22Rv1 (cell line): Measurements from ENCODE around the gene IQSEC3.

Experiments
- CTCF ChIP-seq: fragments of 450-650 bp; IDR thresholded peaks from 2 replicates; pipeline ENCODE4 v1.5.1; 2017; ENCODE audit warnings: mild to moderate bottlenecking
- ZFX ChIP-seq: fragments of 450-650 bp; IDR thresholded peaks from 2 replicates; pipeline ENCODE4 v1.6.1; 2017; ENCODE audit warnings: antibody characterized with exemption, borderline replicate concordance

GRCh38 chr12:131008-131407, 64.4 kb downstream of the IQSEC3 start:
- TF ChIP-seq CTCF (no peak), ZFX (no peak)
